H1 (cell line): ENCODE measurements around the gene RFT1. TPM values are rescaled to one million over a fixed set of nuclear protein-coding genes. Genes with fewer than 3 reads are reported as not detected.

Experiments
- CTCF ChIA-PET: fragments of 300-600 bp; sonication (Branson Sonifier 250); formaldehyde crosslinking; loops from one replicate; lab custom pipeline; 2021; ENCODE audit not compliant: partially characterized antibody; lab: Charles Lee
- POLR2A ChIA-PET: fragments of 300-600 bp; sonication (Branson Sonifier 250); formaldehyde crosslinking; loops from one replicate; lab custom pipeline; 2021; ENCODE audit warnings: inconsistent platforms; ENCODE audit not compliant: partially characterized antibody; lab: Charles Lee
- DNase-seq, 2 experiments: peaks; one replicate each; pipeline versions ENCODE4 v3.0.0 to v3.0.0-alpha.2; 2010 to 2022; ENCODE audit warnings: low spot score in 2 of 2, low read depth in 1 of 2, mixed read lengths in 1 of 2
- FAIRE-seq: peaks from 2 replicates; lab custom pipeline; 2011; peaks lifted over from hg19 to GRCh38; lab: Jason Lieb, UNC
- H2AFZ ChIP-seq: 2 replicates; pipeline ENCODE4 v1.8.1; 2012; ENCODE audit warnings: low read length, inconsistent platforms
- H2AK5ac ChIP-seq: 2 replicates; pipeline ENCODE4 v1.6.1; 2013; ENCODE audit warnings: low read depth, low read length
- H2BK120ac ChIP-seq: replicated peaks from 2 replicates; pipeline ENCODE3; 2013; ENCODE audit warnings: low read depth, low read length, inconsistent platforms
- H2BK12ac ChIP-seq: 2 replicates; pipeline ENCODE4 v1.6.1; 2013; ENCODE audit warnings: low read depth, low read length
- H2BK15ac ChIP-seq: 2 replicates; pipeline ENCODE4 v1.6.1; 2013; ENCODE audit warnings: low read length
- H2BK20ac ChIP-seq: 2 replicates; pipeline ENCODE4 v1.6.1; 2013; ENCODE audit warnings: low read length
- H2BK5ac ChIP-seq: 2 replicates; pipeline ENCODE4 v1.6.1; 2013; ENCODE audit warnings: low read depth, low read length
- H3K14ac ChIP-seq: 2 replicates; pipeline ENCODE4 v1.6.1; 2013; ENCODE audit warnings: inconsistent platforms; ENCODE audit not compliant: insufficient read length
- H3K18ac ChIP-seq: 2 replicates; pipeline ENCODE4 v1.6.1; 2013; ENCODE audit warnings: low read length; ENCODE audit errors: extremely low read depth
- H3K23ac ChIP-seq: 2 replicates; pipeline ENCODE4 v1.6.1; 2013; ENCODE audit warnings: inconsistent platforms; ENCODE audit not compliant: insufficient read length
- H3K23me2 ChIP-seq: 2 replicates; pipeline ENCODE4 v1.6.1; 2013; ENCODE audit warnings: low read depth, low read length
- H3K27ac ChIP-seq: 2 replicates; pipeline ENCODE4 v1.6.1; 2011; ENCODE audit warnings: low read depth, low read length, inconsistent platforms
- H3K27me3 ChIP-seq, 4 experiments: replicated peaks in 1 of 4; 1 replicate in 1 of 4; 2 replicates in 3 of 4; pipeline versions ENCODE4 v1.6.1 to v1.8.1; 2011 to 2013; ENCODE audit warnings: low read length in 3 of 4, mild to moderate bottlenecking in 3 of 4, inconsistent platforms in 2 of 4, mixed read lengths in 2 of 4, moderate library complexity in 1 of 4; ENCODE audit not compliant: control insufficient read depth in 3 of 4, insufficient read depth in 3 of 4; ENCODE audit errors: extremely low read depth in 1 of 4
- H3K36me3 ChIP-seq, 4 experiments: 2 replicates each; pipeline versions ENCODE4 v1.6.1 to v1.8.1; 2011 to 2013; ENCODE audit warnings: mild to moderate bottlenecking in 4 of 4, low read length in 3 of 4, moderate library complexity in 2 of 4, control low read depth in 1 of 4, inconsistent platforms in 1 of 4; ENCODE audit not compliant: insufficient read depth in 4 of 4, control insufficient read depth in 2 of 4
- H3K4ac ChIP-seq: replicated peaks from 2 replicates; pipeline ENCODE3; 2013; ENCODE audit warnings: low read length, low read depth, mixed read lengths, inconsistent platforms; ENCODE audit not compliant: insufficient read length
- H3K4me1 ChIP-seq, 4 experiments: replicated peaks in 1 of 4; 1 replicate in 1 of 4; 2 replicates in 3 of 4; pipeline versions ENCODE4 v1.6.1 to v1.8.1; 2011 to 2013; ENCODE audit warnings: low read length in 3 of 4, inconsistent platforms in 2 of 4, mixed read lengths in 1 of 4; ENCODE audit not compliant: insufficient read depth in 4 of 4, control insufficient read depth in 3 of 4
- H3K4me2 ChIP-seq, 2 experiments: 2 replicates each; pipeline versions ENCODE4 v1.6.1 to v1.8.1; 2011 to 2013; ENCODE audit warnings: low read depth in 2 of 2, low read length in 2 of 2, control low read depth in 1 of 2, inconsistent platforms in 1 of 2, mild to moderate bottlenecking in 1 of 2; ENCODE audit not compliant: insufficient read depth in 1 of 2
- H3K4me3 ChIP-seq, 4 experiments: fragments of 200-600, 300-600 bp in 1 of 4; sonication (generic), shearing (Covaris generic), sonication (Bioruptor Twin) in 1 of 4; 2 replicates each; pipeline versions ENCODE4 v1.5.1 to v1.8.1; 2011 to 2016; ENCODE audit warnings: low read length in 4 of 4, low read depth in 3 of 4, control low read depth in 2 of 4, inconsistent platforms in 2 of 4, mild to moderate bottlenecking in 2 of 4, mixed read lengths in 1 of 4, moderate library complexity in 1 of 4; ENCODE audit not compliant: insufficient read depth in 2 of 4; ENCODE audit errors: extremely low read depth in 1 of 4
- H3K56ac ChIP-seq: replicated peaks from 2 replicates; pipeline ENCODE3; 2013; ENCODE audit warnings: low read depth, mild to moderate bottlenecking, mixed read lengths, low read length, inconsistent platforms; ENCODE audit not compliant: insufficient read length
- H3K79me1 ChIP-seq: 2 replicates; pipeline ENCODE4 v1.6.1; 2013; ENCODE audit warnings: low read depth, low read length, control low read depth
- H3K79me2 ChIP-seq, 2 experiments: 2 replicates each; pipeline versions ENCODE4 v1.6.1 to v1.8.1; 2012 to 2013; ENCODE audit warnings: low read length in 2 of 2, mild to moderate bottlenecking in 2 of 2, inconsistent platforms in 1 of 2; ENCODE audit not compliant: insufficient read depth in 2 of 2, control insufficient read depth in 1 of 2
- H3K9ac ChIP-seq, 4 experiments: replicated peaks in 1 of 4; 1 replicate in 1 of 4; 2 replicates in 3 of 4; pipeline versions ENCODE4 v1.6.1 to v1.8.1; 2011 to 2013; ENCODE audit warnings: low read depth in 3 of 4, low read length in 3 of 4, control low read depth in 2 of 4, mild to moderate bottlenecking in 2 of 4, moderate library complexity in 2 of 4, inconsistent platforms in 1 of 4; ENCODE audit errors: extremely low read depth in 1 of 4
- H3K9me3 ChIP-seq, 2 experiments: 2 replicates each; pipeline versions ENCODE4 v1.6.1 to v1.8.1; 2012 to 2013; ENCODE audit warnings: mild to moderate bottlenecking in 2 of 2, moderate library complexity in 2 of 2, control low read depth in 1 of 2, inconsistent platforms in 1 of 2, low read depth in 1 of 2, low read length in 1 of 2, mixed read lengths in 1 of 2; ENCODE audit not compliant: insufficient read depth in 2 of 2
- H4K20me1 ChIP-seq, 2 experiments: replicated peaks in 1 of 2; 2 replicates each; pipeline versions ENCODE3 to v1.8.1; 2011 to 2013; ENCODE audit warnings: inconsistent platforms in 2 of 2, low read length in 2 of 2, mild to moderate bottlenecking in 1 of 2; ENCODE audit not compliant: insufficient read depth in 2 of 2, control insufficient read depth in 1 of 2
- H4K5ac ChIP-seq: 2 replicates; pipeline ENCODE4 v1.6.1; 2013; ENCODE audit warnings: low read length, low read depth, mixed read lengths, inconsistent platforms; ENCODE audit not compliant: insufficient read length
- H4K8ac ChIP-seq: 2 replicates; pipeline ENCODE4 v1.8.0; 2013; ENCODE audit warnings: mild to moderate bottlenecking, moderate library complexity, low read length, inconsistent platforms; ENCODE audit not compliant: insufficient read depth; ENCODE audit errors: extremely low read depth
- H4K91ac ChIP-seq: replicated peaks from 2 replicates; pipeline ENCODE3; 2013; ENCODE audit warnings: low read length, mixed read lengths, inconsistent platforms; ENCODE audit not compliant: insufficient read length
- HDAC6 ChIP-seq: IDR thresholded peaks from one replicate; pipeline ENCODE4 v1.7.1; 2012; ENCODE audit warnings: low read depth, mild to moderate bottlenecking, inconsistent platforms, low read length, moderate library complexity
- JUND ChIP-seq: IDR thresholded peaks from 2 replicates; pipeline ENCODE4 v1.6.1; 2011; ENCODE audit warnings: mild to moderate bottlenecking, improper control_type of control experiment, low read length
- KDM1A ChIP-seq: fragments of 200-600, 300-600 bp; sonication (generic); IDR thresholded peaks from 2 replicates; pipeline ENCODE4 v1.7.1; 2016; ENCODE audit warnings: mild to moderate bottlenecking, low read length, borderline replicate concordance
- WGBS, 2 experiments: shearing (Covaris generic) in 1 of 2; methylation state at CpG; one replicate each; pipeline versions ENCODE4 v1.1.6 to v1.1.7; 2013 to 2015; ENCODE audit warnings: low lambda C conversion rate in 2 of 2, mixed read lengths in 2 of 2, inconsistent platforms in 1 of 2, low coverage in 1 of 2, missing lambda C conversion rate in 1 of 2; ENCODE audit not compliant: insufficient replicate concordance in 2 of 2, insufficient coverage in 1 of 2, insufficient read length in 1 of 2; ENCODE audit errors: extremely low coverage in 1 of 2, missing lambda C conversion rate in 1 of 2; 5-methylcytosine and 5-hydroxymethylcytosine counted together
- polyA plus RNA-seq, 7 experiments: library from polyadenylated mRNA; depleted of rRNA in 3 of 7; stranded (reverse) in 5 of 7; unstranded in 2 of 7; fragments of >200 nt in 5 of 7; fragments of 200-250 nt in 2 of 7; gene quantifications; 1 replicate in 5 of 7; 2 replicates in 1 of 7; 4 replicates in 1 of 7; pipeline versions ENCODE4 v1.2.1 to v1.2.3, GENCODE V29; 2011 to 2013; ENCODE audit warnings: missing spikeins in 2 of 7, mixed read lengths in 2 of 7
- total RNA-seq: library from RNA; stranded (reverse); fragmentation: NEBNext Ultra II Directional; extraction: Animal tissue kit (Norgen Biotek cat#: 25700); gene quantifications from 2 replicates; pipeline ENCODE4 v1.2.1, GENCODE V29; 2021

RFT1 gene
- total and polyA plus RNA-seq, 2 of the 8 experiments (the other 6 are each of a cell fraction or from before 2014, with no cell fraction given) = 27.7 to 42.4 TPM

- no peak overlapping the region for H4K5ac ChIP-seq
- no peak overlapping the region for H3K56ac ChIP-seq
- H4K20me1 ChIP-seq = no peaks in the 10 kb centered on the region
- H4K8ac ChIP-seq = peak overlapping the region; percentile 5; the same call in 1 of the 2 replicates
- no peak overlapping the region for H2BK12ac ChIP-seq
- no peaks in the 10 kb centered on the region for H3K9me3 ChIP-seq
- H3K4me3 ChIP-seq = no peak overlapping the region
- peaks cover 6% of the 10 kb centered on the region; the same call in 1 of the 2 replicates for H3K23me2 ChIP-seq
- H2BK15ac ChIP-seq = no peak overlapping the region
- H3K36me3 ChIP-seq = no peaks in the 10 kb centered on the region
- no peak overlapping the region for H3K14ac ChIP-seq
- no peak overlapping the region for H2BK120ac ChIP-seq
- H2AFZ ChIP-seq = no peak overlapping the region
- DNase-seq (no peak), FAIRE-seq (no peak)
- CTCF ChIA-PET = interaction anchor here (1.1 to 1.9 kb wide), 3 partner anchors 38 to 277 kb away, joined by 3 to 6 read pairs (median 4); no protein-coding TSS in a partner anchor
- no peak overlapping the region for H3K23ac ChIP-seq
- no peaks in the 10 kb centered on the region for H3K79me1 ChIP-seq
- WGBS, 2 experiments = 91% methylated on average over 3 of the region's 3 CpGs; no CpG with 5 or more reads in 1 of the 2 experiments
- H3K79me2 ChIP-seq = no peaks in the 10 kb centered on the region
- H3K18ac ChIP-seq = no peak overlapping the region
- no peak overlapping the region for H3K4ac ChIP-seq
- H4K91ac ChIP-seq = no peak overlapping the region
- no peak overlapping the region for H2BK5ac ChIP-seq
- peaks cover 0 to 15% (median 9%) of the 10 kb centered on the region in 4 experiments; a peak in 6 of 7 replicates for H3K4me1 ChIP-seq
- no peak overlapping the region for H2AK5ac ChIP-seq
- H3K4me2 ChIP-seq = no peak overlapping the region
- H3K27ac ChIP-seq = no peak overlapping the region
- POLR2A ChIA-PET = interaction anchor here (1.3 kb wide), 1 partner anchor 29 kb away, joined by 4 read pairs; no protein-coding TSS in a partner anchor
- TF ChIP-seq HDAC6 = no peak
- no peak for TF ChIP-seq JUND
- no peak for TF ChIP-seq KDM1A
- H2BK20ac ChIP-seq = no peak overlapping the region
- H3K9ac ChIP-seq = no peak overlapping the region
- no peaks in the 10 kb centered on the region; a peak in 2 of 7 replicates for H3K27me3 ChIP-seq
Observed at GRCh38 chr3:53075743-53076140, 54.5 kb downstream of the RFT1 start.
